ENCODE data around the gene SLC39A11.
"Not testable (repeated sequence)": the region's sequence is repeated elsewhere in the genome, so short reads cannot be mapped to it uniquely, and the experiment has no call there.

Gene SLC39A11

DNA sequence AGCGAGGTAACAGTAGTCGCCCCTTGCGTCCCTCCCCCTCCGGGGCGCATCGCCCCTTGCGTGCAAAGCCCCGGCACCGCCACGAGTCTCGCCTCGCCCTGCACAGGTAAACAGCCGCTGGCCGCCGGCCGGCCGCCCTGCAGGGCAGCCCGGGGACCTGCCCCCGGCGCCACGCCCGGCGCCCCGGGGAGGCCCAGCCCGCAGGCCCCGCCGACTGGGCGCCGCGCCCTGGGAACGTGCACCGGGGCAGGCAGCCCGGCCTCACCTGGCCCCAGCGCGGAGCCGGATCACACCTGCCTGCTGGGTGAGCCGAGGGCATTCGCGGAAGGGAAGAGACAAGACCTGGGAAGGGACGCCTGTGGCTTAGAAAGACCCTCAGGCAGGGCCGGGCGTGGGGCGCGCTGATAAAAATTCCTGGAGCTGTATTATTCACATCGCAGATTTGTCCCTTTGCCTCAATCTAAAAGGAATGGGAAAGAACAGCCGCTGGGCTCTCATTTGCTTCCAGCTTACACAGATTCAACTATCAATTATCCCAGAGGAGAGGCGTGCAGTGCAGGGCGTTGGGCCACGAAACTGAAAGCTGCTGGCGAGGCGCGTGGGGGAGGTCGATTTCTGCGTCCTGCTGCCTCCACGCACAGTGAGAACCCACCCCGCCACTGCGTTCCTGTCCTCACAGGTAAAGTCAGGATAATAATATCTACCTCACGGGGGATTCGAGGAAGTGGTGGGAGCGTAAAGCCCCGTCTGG, 451.9 kb downstream of the SLC39A11 start:
- no peak for DNase-seq (ENCODE audit: low read depth in 2 of 3, low spot score in 1 of 3)

DNA sequence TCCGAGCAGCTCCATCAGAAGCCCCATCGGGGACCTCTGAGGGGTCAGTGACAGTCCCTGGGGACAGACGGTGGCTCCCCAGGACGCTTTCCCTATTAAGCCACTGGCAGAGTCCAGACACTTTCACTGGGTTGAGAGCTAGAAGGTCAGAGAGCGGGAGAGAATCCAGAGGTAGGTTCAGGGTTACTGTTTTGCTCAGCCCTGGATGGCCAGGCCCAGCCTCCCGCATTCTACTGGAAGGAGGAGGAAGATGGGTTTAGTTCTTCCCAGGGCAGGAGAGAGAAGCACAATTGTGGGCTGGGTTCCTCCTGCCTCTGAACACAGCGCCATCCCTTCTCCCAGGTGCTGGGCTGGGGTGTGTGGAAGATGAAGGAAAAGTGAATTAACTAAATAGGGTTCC, 452.8 kb downstream of the SLC39A11 start:
- DNase-seq (ENCODE audit: low read depth in 2 of 3, low spot score in 1 of 3): no peak

- not testable (repeated sequence) for DNase-seq (ENCODE audit: low read depth in 2 of 3, low spot score in 1 of 3)
Measured at GRCh38 chr17:72638932-72639331, 453.6 kb downstream of the SLC39A11 start.

- DNase-seq (ENCODE audit: low read depth in 2 of 3, low spot score in 1 of 3): no peak
Measured at GRCh38 chr17:72635034-72635635, 457.4 kb downstream of the SLC39A11 start.

DNA sequence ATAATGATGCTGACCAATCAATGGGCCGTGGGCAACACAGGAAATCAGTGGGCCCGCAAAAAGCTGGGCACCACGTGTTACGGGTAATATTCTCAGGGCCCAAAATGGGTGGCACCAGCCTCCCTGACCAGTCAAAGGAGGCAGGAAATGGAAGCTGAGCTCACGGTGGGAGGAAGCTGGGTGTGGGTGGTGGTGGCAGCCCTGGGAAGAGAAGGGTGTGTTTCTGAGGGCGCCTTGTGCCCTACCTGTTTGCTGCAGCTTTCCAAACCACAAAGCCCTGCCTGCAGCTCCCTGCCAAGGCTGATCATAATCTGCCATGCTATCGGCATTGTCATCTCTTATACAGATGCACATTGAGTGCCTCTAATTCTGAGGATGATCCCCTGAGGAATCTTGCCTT, 457.9 kb downstream of the SLC39A11 start:
- no peak for DNase-seq (ENCODE audit: low read depth in 2 of 3, low spot score in 1 of 3)

GRCh38 chr17:72631949-72632684, 460.4 kb downstream of the SLC39A11 start:
- DNase-seq (ENCODE audit: low read depth in 2 of 3, low spot score in 1 of 3): no peak

DNA sequence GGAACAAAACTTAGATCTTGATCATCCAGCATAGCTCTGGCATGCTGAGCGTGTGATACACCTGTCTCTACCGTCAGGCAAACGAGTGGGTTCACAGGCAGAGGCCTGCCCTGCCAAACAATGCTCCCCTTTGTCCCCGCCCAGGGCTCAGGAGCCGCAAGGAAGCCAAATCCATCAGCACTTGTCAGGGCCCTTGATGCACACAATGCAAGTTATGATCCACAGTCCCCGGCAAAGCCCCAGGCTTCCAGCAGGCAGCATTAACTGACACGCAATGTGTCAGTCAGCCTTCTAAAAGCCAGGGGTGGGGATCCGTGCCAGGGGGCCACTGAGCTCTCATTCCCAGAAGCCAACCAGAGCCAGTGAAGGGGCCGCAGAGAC, 460.9 kb downstream of the SLC39A11 start:
- no peak for DNase-seq (ENCODE audit: low read depth in 2 of 3, low spot score in 1 of 3)

GRCh38 chr17:72624652-72625051, 467.8 kb downstream of the SLC39A11 start:
- DNase-seq (ENCODE audit: low read depth in 2 of 3, low spot score in 1 of 3): no peak

DNA sequence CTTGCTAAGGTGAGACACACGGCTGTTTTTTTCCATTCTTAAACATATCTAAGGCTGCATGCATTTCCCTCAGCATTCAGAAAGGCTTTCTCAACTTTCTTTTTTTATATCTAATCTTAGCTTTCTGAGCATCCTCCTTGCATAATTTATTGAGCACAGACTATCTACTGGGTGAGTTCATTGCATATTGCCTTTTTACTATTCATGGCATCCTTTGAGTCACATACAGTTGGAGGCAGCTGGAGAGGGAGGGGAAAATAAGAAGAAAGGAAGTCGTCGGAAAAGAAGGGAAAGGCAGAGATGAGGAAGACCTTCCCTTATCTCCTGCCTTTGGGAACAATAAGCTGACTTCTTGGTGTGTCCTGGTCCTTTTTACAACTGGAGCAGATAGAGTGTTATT, 468.3 kb downstream of the SLC39A11 start:
- no peak for DNase-seq (ENCODE audit: low read depth in 2 of 3, low spot score in 1 of 3)

GRCh38 chr17:72622661-72623433, 469.6 kb downstream of the SLC39A11 start:
- DNase-seq (ENCODE audit: low read depth in 2 of 3, low spot score in 1 of 3): no peak

- no peak for DNase-seq (ENCODE audit: low read depth in 2 of 3, low spot score in 1 of 3)
Measured at GRCh38 chr17:72619976-72620650, 472.4 kb downstream of the SLC39A11 start.

DNA sequence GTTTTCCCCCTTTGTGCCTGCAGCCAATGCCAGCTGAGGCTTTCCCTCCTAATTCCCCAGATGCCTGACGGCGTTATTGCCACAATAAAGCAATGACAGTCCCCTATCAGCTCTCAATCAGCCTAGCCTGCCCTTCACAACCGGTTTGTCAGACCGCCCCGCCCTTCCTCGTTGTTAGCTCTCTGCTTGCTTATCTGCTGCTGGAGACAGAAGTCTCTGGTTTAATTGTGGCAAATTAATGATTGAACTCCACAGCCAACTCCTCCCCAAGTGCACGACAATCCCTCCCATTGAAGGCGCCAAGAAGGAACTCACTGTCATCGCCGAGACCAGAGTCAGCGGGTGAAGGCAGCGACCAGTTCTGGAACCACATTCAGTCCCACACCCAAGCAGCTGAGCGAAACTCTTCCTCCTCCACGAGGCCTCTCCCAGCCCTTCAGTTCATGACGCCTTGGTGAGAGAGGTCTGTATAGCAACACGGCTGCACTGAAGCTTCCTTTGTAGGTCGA, 474.4 kb downstream of the SLC39A11 start:
- no peak for DNase-seq (ENCODE audit: low read depth in 2 of 3, low spot score in 1 of 3)

- DNase-seq (ENCODE audit: low read depth in 2 of 3, low spot score in 1 of 3): no peak
Measured at GRCh38 chr17:72617557-72617956, 474.9 kb downstream of the SLC39A11 start.

DNA sequence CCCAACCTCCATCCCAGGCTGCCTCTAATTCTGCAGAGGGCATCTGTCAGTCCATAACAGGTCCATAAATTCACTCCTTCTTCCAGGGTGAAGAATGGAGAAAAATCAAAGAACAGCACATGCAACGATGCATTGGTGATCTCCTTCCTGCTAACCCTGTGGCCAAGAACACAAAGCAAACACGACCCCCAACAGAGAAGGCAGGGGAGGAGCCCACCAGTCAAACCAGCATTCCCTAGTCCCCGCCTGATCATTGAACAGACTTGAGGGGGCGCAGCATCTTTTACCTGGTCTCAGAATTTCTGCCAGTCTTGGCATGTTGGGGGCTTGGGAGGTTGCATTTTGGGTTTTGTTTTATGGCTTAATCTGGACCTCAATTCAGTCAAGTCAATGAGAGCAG, 476.0 kb downstream of the SLC39A11 start:
- no peak for DNase-seq (ENCODE audit: low read depth in 2 of 3, low spot score in 1 of 3)

- DNase-seq (ENCODE audit: low read depth in 2 of 3, low spot score in 1 of 3): no peak
Measured at GRCh38 chr17:72615627-72615991, 476.9 kb downstream of the SLC39A11 start.

DNA sequence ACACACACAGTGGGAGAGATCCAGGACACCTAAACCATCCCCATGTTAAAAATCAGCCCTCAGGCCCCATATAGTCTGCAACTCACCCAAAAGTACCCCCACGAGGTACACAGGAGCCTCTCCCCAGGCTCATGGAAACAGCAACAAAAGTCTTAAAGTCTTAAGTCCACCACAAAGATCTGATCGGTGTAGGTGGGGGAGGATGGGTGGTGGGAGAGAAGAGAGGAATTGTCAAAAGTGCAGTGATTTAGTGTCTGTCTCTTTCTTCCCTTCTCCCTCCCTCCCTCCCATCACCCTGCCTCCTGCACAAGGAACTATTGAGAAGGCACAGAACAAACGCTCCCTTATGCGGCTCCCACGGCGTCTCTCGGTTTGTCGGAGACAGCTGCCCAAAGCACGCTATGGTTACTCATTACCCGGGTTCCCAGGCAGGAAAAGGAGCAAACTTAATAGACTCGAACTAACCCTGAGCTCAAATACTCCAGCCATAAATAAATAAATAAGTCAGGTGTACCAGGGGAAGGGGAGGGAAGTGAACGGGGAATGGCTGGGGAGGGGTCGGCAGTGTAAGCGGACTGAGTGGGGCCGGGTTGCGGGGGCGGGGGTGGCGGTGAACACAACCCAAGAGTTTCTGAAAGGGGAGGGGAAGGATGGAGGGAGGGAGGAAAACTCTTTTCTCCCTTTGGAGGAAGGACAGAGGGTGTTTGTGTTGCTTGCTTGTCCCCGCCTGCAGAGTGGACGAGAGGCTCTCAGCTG, 477.4 kb downstream of the SLC39A11 start:
- no peak for DNase-seq (ENCODE audit: low read depth in 2 of 3, low spot score in 1 of 3)

DNA sequence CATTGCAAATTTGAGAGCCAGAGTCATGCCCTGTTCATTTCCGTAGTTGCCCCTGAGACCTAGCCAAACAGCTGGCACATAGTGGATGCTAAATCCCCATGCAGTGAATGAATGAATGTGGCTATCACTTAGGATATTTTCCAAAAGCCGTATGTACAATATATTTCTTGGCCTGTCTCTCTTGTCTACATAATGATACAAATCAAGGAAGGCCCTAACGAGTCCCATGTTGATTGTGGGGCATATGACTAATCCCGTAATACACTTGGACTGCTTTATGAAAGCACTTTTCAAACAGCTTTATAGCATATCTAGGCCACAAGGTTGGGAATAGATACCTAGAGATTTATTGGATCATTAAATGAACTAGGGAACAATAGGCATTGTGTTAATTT, 478.0 kb downstream of the SLC39A11 start:
- DNase-seq (ENCODE audit: low read depth in 2 of 3, low spot score in 1 of 3): no peak

DNA sequence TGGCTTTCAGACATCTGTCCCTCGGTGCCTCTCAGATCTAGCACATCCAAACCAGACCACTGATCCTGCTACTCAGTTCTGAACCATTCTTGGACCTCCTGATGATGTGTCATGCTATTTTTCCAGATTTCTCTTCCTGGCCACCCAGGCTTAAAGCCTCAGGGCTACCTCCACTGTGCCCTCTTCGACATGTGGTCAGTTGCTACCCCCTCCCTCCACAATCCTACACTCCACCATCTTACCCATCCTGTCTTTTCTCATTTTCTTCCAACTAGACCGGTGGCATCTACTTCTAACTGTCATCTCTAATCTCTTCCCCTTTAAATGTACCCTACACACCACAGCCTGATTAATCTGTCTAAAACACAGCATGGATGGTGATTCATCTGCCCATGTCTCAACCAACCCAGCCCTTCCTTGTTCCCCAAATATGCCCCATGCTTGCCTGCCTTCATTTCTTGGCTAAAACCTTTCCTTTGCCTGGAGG, 478.6 kb downstream of the SLC39A11 start:
- DNase-seq (ENCODE audit: low read depth in 2 of 3, low spot score in 1 of 3): no peak

DNA sequence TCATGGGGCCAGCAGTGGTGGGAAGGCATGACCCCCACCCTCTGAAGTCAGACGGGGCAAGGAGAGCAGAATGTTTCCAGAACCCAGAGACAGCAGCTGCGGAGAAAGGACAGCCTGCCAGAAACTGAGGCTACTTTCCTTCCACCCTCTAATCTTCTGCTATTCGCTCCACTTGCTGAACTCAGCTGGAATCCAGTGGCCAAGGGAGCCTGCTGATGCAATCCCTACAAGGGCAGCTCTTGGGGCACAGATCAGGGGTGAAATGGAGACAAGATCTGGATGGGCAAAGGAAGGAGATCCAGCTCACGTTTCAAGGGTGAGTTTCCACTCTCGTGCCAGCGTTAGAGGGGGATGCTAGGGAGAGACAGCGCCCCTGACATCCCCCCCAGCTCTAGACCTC, 479.1 kb downstream of the SLC39A11 start:
- no peak for DNase-seq (ENCODE audit: low read depth in 2 of 3, low spot score in 1 of 3)

- DNase-seq (ENCODE audit: low read depth in 2 of 3, low spot score in 1 of 3): no peak
Measured at GRCh38 chr17:72611172-72611571, 481.3 kb downstream of the SLC39A11 start.

Measured in stimulated activated CD4-positive, alpha-beta T cell treated with anti-CD3 and anti-CD28 coated beads, Interleukin-12 subunit alpha, Interleukin-12 subunit beta, amount 100 ng/mL, for 48 hours (primary cell).